Skeletal muscle satellite cell (primary cell): ENCODE data around the gene IMMP2L.

Experiments
- H3K27me3 ChIP-seq: 2 replicates; pipeline ENCODE4 v1.7.0; 2013; ENCODE audit warnings: low read length; ENCODE audit not compliant: control insufficient read depth, insufficient read depth
- H3K36me3 ChIP-seq: 2 replicates; pipeline ENCODE4 v1.7.0; 2013; ENCODE audit warnings: mild to moderate bottlenecking, control low read depth, low read length; ENCODE audit not compliant: insufficient read depth
- H3K4me1 ChIP-seq: 2 replicates; pipeline ENCODE4 v1.7.0; 2013; ENCODE audit warnings: low read length; ENCODE audit not compliant: control insufficient read depth, insufficient read depth
- H3K4me2 ChIP-seq: 2 replicates; pipeline ENCODE4 v1.7.0; 2013; ENCODE audit warnings: mild to moderate bottlenecking, low read length
- H3K4me3 ChIP-seq: 2 replicates; pipeline ENCODE4 v1.7.0; 2013; ENCODE audit warnings: low read length
- H3K9ac ChIP-seq: 2 replicates; pipeline ENCODE4 v1.7.0; 2013; ENCODE audit warnings: mild to moderate bottlenecking, low read depth, low read length, moderate library complexity
- H3K9me3 ChIP-seq: replicated peaks from 2 replicates; pipeline ENCODE4 v1.7.0; 2013; ENCODE audit warnings: mild to moderate bottlenecking, control low read depth, low read length

Gene IMMP2L

DNA sequence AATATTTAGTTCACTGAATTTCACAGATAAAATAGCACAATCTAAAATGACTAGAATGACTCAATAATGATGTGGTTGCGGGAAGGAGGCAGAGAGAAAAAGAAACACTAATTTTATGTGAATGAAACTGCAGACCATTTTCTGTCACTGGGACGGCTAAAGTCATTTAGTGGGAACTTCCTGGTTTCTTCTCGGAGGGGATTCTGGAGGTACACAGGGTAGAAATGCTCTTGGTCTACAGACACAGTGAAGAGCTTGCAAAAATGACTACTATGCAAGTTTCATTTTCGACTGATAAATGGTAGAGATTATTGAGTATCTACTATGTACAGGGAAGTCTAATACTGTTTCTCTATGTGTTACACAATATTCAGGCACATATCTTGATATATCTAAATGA, 534.9 kb downstream of the IMMP2L start:
- H3K4me2 ChIP-seq, result no peak overlapping the region
- H3K36me3 ChIP-seq, result no peaks in the 10 kb centered on the region
- peaks cover 19% of the 10 kb centered on the region for H3K4me1 ChIP-seq
- no peak overlapping the region for H3K4me3 ChIP-seq
- no peaks in the 10 kb centered on the region for H3K9me3 ChIP-seq
- H3K27me3 ChIP-seq, result no peaks in the 10 kb centered on the region
- H3K9ac ChIP-seq, result no peak overlapping the region

DNA sequence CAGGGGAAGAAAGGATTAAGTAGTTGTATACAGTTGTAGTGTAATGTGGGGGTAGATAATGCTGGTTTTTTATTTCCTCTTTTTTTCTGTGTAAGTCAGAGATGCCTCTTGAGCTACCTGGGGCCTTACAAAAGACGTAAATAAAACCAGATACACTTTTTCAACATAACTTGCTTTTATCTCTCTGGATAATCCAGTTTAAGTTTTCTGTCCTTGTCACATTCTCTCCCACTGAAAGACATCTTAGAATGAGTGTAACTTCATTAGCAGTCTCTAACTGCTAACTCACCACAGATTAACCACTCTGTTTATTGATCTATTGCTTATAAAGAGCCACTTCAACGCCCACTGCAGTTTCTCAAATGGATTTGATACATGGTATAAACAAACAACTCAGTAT, 535.5 kb downstream of the IMMP2L start:
- no peak overlapping the region for H3K4me2 ChIP-seq
- no peak overlapping the region for H3K9ac ChIP-seq
- no peaks in the 10 kb centered on the region for H3K36me3 ChIP-seq
- H3K27me3 ChIP-seq, result no peaks in the 10 kb centered on the region
- no peak overlapping the region for H3K4me3 ChIP-seq
- H3K4me1 ChIP-seq, result peaks cover 19% of the 10 kb centered on the region
- no peaks in the 10 kb centered on the region for H3K9me3 ChIP-seq

DNA sequence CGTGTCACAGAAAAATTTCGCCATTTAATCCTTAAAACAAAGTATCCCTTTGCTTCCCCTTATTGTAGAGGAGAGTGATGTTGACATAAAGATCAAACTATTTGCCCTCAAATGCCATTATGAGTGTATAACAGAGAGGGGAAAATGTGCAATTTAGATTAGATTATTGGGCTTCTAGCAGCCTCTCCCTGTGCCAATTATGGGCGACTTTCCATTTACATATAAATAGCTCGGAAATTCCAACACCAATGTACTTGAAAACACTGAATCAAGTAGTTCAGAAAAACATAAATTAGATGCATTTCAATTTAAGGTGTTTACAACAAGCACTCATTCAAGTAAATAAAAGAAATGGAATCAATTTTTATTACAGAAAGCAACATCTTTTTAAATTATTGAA, 535.9 kb downstream of the IMMP2L start:
- no peak overlapping the region for H3K4me3 ChIP-seq
- no peaks in the 10 kb centered on the region for H3K27me3 ChIP-seq
- no peaks in the 10 kb centered on the region for H3K9me3 ChIP-seq
- no peak overlapping the region for H3K9ac ChIP-seq
- peaks cover 19% of the 10 kb centered on the region for H3K4me1 ChIP-seq
- no peak overlapping the region for H3K4me2 ChIP-seq
- no peaks in the 10 kb centered on the region for H3K36me3 ChIP-seq

DNA sequence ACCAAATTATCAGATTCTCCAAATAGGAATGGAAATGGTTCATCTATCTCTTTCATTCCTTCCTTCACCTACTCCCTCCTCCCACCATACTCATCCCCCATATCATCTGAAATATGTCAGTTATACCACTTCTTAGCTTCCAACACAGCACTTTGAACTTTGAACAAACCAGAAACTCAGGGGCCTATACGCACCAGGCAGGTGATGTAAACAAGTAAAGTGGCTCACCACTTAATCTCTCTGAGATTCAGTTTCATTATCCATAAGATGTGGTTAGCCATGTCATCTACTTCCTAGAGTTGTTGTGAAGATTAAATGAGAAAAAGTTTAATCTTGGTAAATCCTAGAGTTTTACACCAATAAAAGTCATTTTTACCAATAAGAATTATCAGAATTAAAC, 537.3 kb downstream of the IMMP2L start:
- Histone ChIP-seq H3K4me2 (no peak overlapping the region), H3K9me3 (no peaks in the 10 kb centered on the region), H3K4me3 (no peak overlapping the region), H3K4me1 (peaks cover 13% of the 10 kb centered on the region), H3K36me3 (no peaks in the 10 kb centered on the region), H3K27me3 (no peaks in the 10 kb centered on the region), H3K9ac (no peak overlapping the region)

DNA sequence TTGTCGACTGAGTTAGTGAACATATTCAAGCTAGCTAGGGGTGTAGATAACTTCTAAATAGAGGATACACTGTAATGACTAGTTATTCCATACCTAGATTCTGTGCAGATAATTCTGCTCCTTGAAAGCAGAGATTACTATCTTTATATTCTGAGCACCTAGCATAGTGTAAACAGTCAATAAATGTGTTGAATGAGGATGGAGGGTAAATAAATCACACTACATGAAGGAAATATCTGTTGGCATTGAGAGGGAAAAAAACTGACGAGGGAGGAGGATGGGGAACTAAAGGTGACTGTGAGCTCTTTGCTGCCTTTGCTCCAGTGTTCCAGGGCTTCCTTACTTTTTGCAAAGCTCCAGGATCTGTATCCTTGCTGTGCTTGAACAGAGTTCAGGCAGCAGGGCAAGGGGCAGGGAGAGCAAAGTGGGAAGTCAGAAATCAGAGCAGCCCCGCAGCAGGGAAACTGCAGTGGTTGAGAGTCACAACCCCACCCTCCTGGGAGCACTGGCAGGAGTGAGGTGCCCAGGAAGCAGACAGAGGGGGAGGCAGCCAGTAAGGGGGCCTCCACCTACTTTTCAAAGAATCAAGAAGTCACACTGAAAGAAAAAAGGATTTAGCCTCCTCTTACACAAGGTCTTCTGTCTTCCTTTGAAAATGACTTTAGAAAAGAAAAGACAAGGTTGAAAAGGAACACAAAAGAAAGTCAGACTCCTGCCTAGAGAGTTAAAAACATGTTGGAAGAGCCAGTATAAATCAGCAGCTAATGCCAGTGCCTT, 543.1 kb downstream of the IMMP2L start:
- H3K4me1 ChIP-seq, result no peaks in the 10 kb centered on the region

DNA sequence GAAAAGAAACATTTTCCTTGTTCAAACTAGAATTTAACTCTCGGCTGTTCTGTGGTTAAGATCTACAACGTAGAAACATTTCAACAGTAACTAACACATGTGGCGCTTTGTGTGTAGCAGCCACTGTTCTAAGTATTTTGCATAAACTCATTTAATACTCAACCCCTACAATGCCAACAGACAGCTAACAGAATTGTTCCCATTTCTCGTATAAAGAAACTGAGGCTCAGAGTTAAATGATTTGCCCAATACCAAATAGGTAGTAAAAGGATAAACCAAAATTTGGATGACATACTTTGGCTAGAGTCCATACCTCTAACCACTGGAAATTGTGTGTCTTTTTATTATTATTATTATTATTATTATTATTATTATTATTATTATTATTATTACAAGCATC, 543.8 kb downstream of the IMMP2L start:
- H3K4me1 ChIP-seq, result no peaks in the 10 kb centered on the region
- H3K4me2 ChIP-seq, result no peak overlapping the region
- H3K27me3 ChIP-seq, result no peaks in the 10 kb centered on the region
- no peaks in the 10 kb centered on the region for H3K36me3 ChIP-seq
- H3K9ac ChIP-seq, result no peak overlapping the region
- H3K9me3 ChIP-seq, result no peaks in the 10 kb centered on the region
- no peak overlapping the region for H3K4me3 ChIP-seq

More for the DNA sequence above, 543.1 kb downstream of the IMMP2L start:
- Histone ChIP-seq H3K9me3 (no peaks in the 10 kb centered on the region), H3K9ac (no peak overlapping the region), H3K4me2 (no peak overlapping the region), H3K4me3 (no peak overlapping the region), H3K27me3 (no peaks in the 10 kb centered on the region), H3K36me3 (no peaks in the 10 kb centered on the region)

DNA sequence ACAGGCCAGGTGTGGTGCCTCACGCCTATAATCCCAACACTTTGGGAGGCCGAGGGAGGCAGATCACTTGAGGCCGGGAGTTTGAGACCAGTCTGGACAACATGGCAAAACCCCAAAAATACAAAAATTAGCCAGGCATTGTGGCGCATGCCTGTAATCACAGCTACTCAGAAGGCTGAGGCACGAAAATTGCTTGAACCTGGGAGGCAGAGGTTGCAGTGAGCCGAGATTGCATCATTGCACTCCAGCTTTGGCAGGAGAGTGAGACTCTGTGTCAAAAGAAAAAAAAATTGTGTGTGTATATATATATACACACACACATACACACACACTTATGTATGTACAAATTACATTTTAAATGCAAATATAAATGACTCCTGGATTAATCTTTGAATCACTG, 548.2 kb downstream of the IMMP2L start:
- H3K4me3 ChIP-seq, result no peak overlapping the region
- no peak overlapping the region for H3K9ac ChIP-seq
- H3K4me1 ChIP-seq, result peaks cover 9% of the 10 kb centered on the region
- no peaks in the 10 kb centered on the region for H3K9me3 ChIP-seq
- no peaks in the 10 kb centered on the region for H3K36me3 ChIP-seq
- H3K27me3 ChIP-seq, result no peaks in the 10 kb centered on the region
- H3K4me2 ChIP-seq, result no peak overlapping the region

DNA sequence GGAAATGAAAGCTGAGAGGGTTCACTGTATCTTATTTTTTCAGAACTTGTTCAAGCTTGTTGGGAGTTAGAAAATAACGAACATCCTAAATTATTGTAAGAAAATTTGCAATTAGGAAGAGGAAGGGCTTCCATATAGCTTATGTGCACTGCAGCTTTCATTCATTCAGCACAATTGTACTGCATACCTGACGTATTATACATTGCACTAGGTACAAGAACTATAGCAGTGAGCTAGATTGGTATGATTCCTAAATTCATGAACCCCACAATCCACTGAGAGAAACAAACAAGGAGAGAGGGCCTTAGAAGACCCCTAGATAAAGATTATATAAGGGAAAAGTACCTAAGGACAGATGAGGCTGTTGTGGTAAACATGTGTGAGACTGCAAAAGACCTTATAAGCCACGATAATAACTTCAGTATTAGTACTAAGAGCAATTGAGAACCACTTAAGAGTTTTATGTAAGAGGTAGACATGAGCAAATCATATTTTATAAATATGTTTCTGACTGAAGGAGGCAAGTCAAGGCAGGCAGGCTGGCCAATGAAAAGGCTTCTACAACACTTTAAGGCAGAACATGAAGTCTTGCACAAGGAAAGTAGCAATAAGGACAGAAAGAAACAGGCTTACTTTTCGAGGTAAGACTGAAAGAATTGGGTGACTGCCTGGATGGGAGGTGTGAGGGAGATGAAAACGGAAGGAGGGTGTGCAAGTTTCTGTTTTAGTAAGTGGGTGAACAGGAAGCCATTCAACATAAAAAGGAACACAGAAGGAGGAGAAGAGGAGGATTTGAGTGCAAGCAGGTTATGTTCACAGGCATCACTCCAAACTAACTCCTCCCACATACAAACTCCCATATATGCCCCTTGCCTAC, 549.3 kb downstream of the IMMP2L start:
- Histone ChIP-seq H3K36me3 (no peaks in the 10 kb centered on the region), H3K27me3 (no peaks in the 10 kb centered on the region), H3K9me3 (no peaks in the 10 kb centered on the region), H3K4me2 (no peak overlapping the region), H3K9ac (no peak overlapping the region), H3K4me3 (no peak overlapping the region), H3K4me1 (peaks cover 9% of the 10 kb centered on the region)

DNA sequence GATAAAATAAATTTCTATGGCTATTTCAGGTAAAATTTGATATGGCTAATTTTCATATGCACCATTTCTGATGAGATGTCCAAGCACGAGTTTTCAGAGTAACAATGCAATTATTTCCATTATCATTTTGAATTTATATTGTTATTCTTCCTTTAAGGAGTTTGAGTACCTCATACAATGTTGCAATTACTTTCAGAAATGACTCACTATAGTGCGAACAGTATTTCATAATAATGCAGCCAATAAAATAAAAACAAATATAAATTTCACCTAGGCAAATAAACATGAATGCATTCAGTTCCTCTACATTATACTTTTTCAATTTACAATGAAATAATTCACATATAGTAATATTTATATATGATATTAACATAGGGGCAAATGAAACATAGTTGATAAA, 550.1 kb downstream of the IMMP2L start:
- Histone ChIP-seq H3K9ac (no peak overlapping the region), H3K4me1 (peaks cover 9% of the 10 kb centered on the region), H3K27me3 (no peaks in the 10 kb centered on the region), H3K36me3 (no peaks in the 10 kb centered on the region), H3K4me2 (no peak overlapping the region), H3K9me3 (no peaks in the 10 kb centered on the region), H3K4me3 (no peak overlapping the region)

DNA sequence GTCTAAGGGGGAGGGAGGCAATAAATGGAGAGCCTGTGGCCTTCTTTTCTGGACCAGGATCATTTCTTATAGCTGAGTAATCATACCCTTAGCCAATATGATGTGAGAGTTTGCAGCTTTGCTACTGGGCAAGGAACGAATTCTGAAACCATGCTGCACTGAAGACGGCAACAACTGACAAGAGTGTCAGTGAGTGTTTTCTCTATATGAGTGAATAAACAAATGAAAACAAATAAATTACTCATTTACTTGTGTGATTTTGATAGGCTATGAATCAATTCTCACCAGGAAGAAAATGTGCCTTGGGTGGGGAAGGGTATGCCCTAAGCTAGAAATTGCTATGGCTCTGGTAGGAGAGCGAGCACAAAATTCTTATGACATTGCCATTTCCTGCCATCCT, 550.8 kb downstream of the IMMP2L start:
- H3K4me2 ChIP-seq, result no peak overlapping the region
- H3K27me3 ChIP-seq, result no peaks in the 10 kb centered on the region
- no peak overlapping the region for H3K9ac ChIP-seq
- no peak overlapping the region for H3K4me3 ChIP-seq
- H3K9me3 ChIP-seq, result no peaks in the 10 kb centered on the region
- peaks cover 9% of the 10 kb centered on the region for H3K4me1 ChIP-seq
- H3K36me3 ChIP-seq, result no peaks in the 10 kb centered on the region

DNA sequence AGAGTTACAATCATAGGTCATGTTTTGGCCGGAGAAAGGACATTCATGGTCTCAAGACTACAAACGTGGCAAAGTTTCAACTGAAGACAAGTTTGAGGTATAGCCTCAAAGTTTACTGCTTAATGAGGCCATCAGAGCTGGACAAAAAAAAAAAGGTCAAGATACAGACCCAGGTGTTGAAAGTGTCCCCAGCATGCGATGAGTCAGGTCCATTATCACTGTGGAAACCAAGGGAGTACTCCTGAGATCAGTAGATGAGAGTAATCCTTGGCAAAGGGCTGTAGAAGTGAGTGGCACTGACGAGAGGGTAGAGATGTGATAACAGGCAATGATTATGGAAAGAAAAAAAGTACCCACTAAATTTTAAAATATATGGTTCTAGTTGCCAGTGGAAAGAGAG, 551.5 kb downstream of the IMMP2L start:
- Histone ChIP-seq H3K4me1 (peaks cover 9% of the 10 kb centered on the region), H3K4me2 (no peak overlapping the region), H3K9me3 (no peaks in the 10 kb centered on the region), H3K4me3 (no peak overlapping the region), H3K27me3 (no peaks in the 10 kb centered on the region), H3K9ac (no peak overlapping the region), H3K36me3 (no peaks in the 10 kb centered on the region)
